Prostate gland (tissue), 2 donors: ENCODE data around the gene PEX3. TPM values are rescaled to one million over a fixed set of nuclear protein-coding genes. Genes with fewer than 3 reads are reported as not detected.

ENCODE experiments used
- DNase-seq: peaks from one replicate; pipeline ENCODE4 v3.0.0-alpha.2; 2019; ENCODE audit warnings: low spot score
- H3K27ac ChIP-seq, 2 donors: fragments of 200-600 bp; sonication (generic); 2 replicates each; pipeline ENCODE4 v1.5.1; 2017 to 2019
- H3K27me3 ChIP-seq: fragments of 200-600 bp; sonication (generic); replicated peaks from 2 replicates; pipeline ENCODE4 v1.5.1; 2019; ENCODE audit not compliant: insufficient read depth
- H3K36me3 ChIP-seq, 2 donors: fragments of 200-600 bp; sonication (generic); 1 replicate in 1 of 2; 2 replicates in 1 of 2; pipeline versions ENCODE4 v1.5.1 to v1.8.1; 2017 to 2019
- H3K4me1 ChIP-seq: fragments of 200-600 bp; sonication (generic); replicated peaks from 2 replicates; pipeline ENCODE4 v1.5.1; 2019
- H3K4me3 ChIP-seq, 2 donors: fragments of 200-600 bp; sonication (generic); 2 replicates each; pipeline ENCODE4 v1.5.1; 2017 to 2019
- H3K9me3 ChIP-seq: fragments of 200-600 bp; sonication (generic); 2 replicates; pipeline ENCODE4 v1.5.1; 2017
- CTCF ChIP-seq, 4 experiments: fragments of 200-600 bp in 2 of 4; fragments of 450-650 bp in 2 of 4; sonication (generic) in 2 of 4; IDR thresholded peaks; 1 replicate in 3 of 4; 2 replicates in 1 of 4; pipeline ENCODE4 v1.5.1; 2016 to 2019; ENCODE audit warnings: antibody characterized with exemption in 4 of 4, mild to moderate bottlenecking in 2 of 4, moderate library complexity in 2 of 4
- POLR2A ChIP-seq: fragments of 450-650 bp; IDR thresholded peaks from one replicate; pipeline ENCODE4 v1.6.1; 2016; ENCODE audit warnings: antibody characterized with exemption, mild to moderate bottlenecking
- POLR2AphosphoS5 ChIP-seq: sonication (generic); formaldehyde crosslinking; IDR thresholded peaks from one replicate; pipeline ENCODE4 v1.6.1; 2017; ENCODE audit warnings: antibody characterized with exemption
- WGBS: methylation state at CpG from one replicate; pipeline ENCODE4 v1.1.5; 2018; 5-methylcytosine and 5-hydroxymethylcytosine counted together
- intact Hi-C: fragments of 100-400 bp; cut with DNase I; formaldehyde crosslinking; loops from one replicate; pipeline ENCODE4 v1.14.2; 2022
- total RNA-seq, 2 donors: library from RNA; depleted of rRNA; stranded (reverse); fragments of >200 nt; gene quantifications; one replicate each; pipeline ENCODE4 v1.1.0, GENCODE V29; 2016

PEX3 gene
- total RNA-seq, 2 donors from 2014 or later: 16.0 to 23.7 TPM

- H3K4me3 ChIP-seq: no peak overlapping the region
- no peaks in the 10 kb centered on the region for H3K36me3 ChIP-seq
- no peaks in the 10 kb centered on the region for H3K4me1 ChIP-seq
- no peak for DNase-seq
- TF ChIP-seq POLR2AphosphoS5 (no peak), POLR2A (no peak), CTCF (IDR thresholded peaks at IDR 0.05) (no peak)
- intact Hi-C loops: no loop called here
- H3K9me3 ChIP-seq: no peaks in the 10 kb centered on the region
- H3K27ac ChIP-seq: no peak overlapping the region
- H3K27me3 ChIP-seq: no peaks in the 10 kb centered on the region
- 89% methylated on average over 3 of the region's 3 CpGs for WGBS
Measured at GRCh38 chr6:143414769-143415168, 35.8 kb upstream of the PEX3 start.

- DNase-seq: no peak
- H3K9me3 ChIP-seq: no peaks in the 10 kb centered on the region
- intact Hi-C loops: no loop called here
- no peaks in the 10 kb centered on the region for H3K36me3 ChIP-seq
- WGBS: 77% methylated on average over 6 of the region's 6 CpGs
- no peaks in the 10 kb centered on the region for H3K4me1 ChIP-seq
- no peak overlapping the region for H3K4me3 ChIP-seq
- H3K27ac ChIP-seq: no peak overlapping the region
- no peaks in the 10 kb centered on the region for H3K27me3 ChIP-seq
- TF ChIP-seq CTCF (IDR thresholded peaks at IDR 0.05) (no peak), POLR2AphosphoS5 (no peak), POLR2A (no peak)
Measured at GRCh38 chr6:143419526-143419925, 31.1 kb upstream of the PEX3 start.

GRCh38 chr6:143426026-143426425 lies 24.6 kb upstream of the PEX3 start:
- H3K36me3 ChIP-seq: no peaks in the 10 kb centered on the region
- H3K27me3 ChIP-seq: no peaks in the 10 kb centered on the region
- no peak for TF ChIP-seq CTCF (IDR thresholded peaks at IDR 0.05)
- TF ChIP-seq POLR2A: no peak
- no peak for TF ChIP-seq POLR2AphosphoS5
- no peak for DNase-seq
- no peak overlapping the region for H3K27ac ChIP-seq
- H3K4me1 ChIP-seq: no peaks in the 10 kb centered on the region
- no peak overlapping the region for H3K4me3 ChIP-seq
- intact Hi-C loops: loop anchor here (5.0 to 10.0 kb wide), 2 partner anchors 734 to 951 kb away; no protein-coding TSS in a partner anchor
- 69% methylated on average over 2 of the region's 2 CpGs for WGBS
- H3K9me3 ChIP-seq: no peaks in the 10 kb centered on the region

GRCh38 chr6:143427109-143427817 lies 23.3 kb upstream of the PEX3 start:
- Histone ChIP-seq H3K4me1 (no peaks in the 10 kb centered on the region), H3K27ac (no peak overlapping the region), H3K9me3 (no peaks in the 10 kb centered on the region), H3K36me3 (no peaks in the 10 kb centered on the region), H3K27me3 (no peaks in the 10 kb centered on the region), H3K4me3 (no peak overlapping the region)
- DNase-seq: peak; percentile 58
- no peak for TF ChIP-seq POLR2A
- TF ChIP-seq CTCF (IDR thresholded peaks at IDR 0.05): peak; percentile 60 to 87 (median 76)
- intact Hi-C loops: loop anchor here (5.0 to 10.0 kb wide), 2 partner anchors 735 to 952 kb away; no protein-coding TSS in a partner anchor
- WGBS: 23% methylated on average over 4 of the region's 4 CpGs

- Histone ChIP-seq H3K27ac (no peak overlapping the region), H3K36me3 (no peaks in the 10 kb centered on the region), H3K27me3 (no peaks in the 10 kb centered on the region), H3K9me3 (no peaks in the 10 kb centered on the region), H3K4me1 (no peaks in the 10 kb centered on the region), H3K4me3 (no peak overlapping the region)
- intact Hi-C loops: loop anchor here (5.0 to 10.0 kb wide), 2 partner anchors 738 to 955 kb away; no protein-coding TSS in a partner anchor
- 96% methylated on average over 4 of the region's 4 CpGs for WGBS
- TF ChIP-seq CTCF (IDR thresholded peaks at IDR 0.05) (no peak), POLR2AphosphoS5 (no peak), POLR2A (no peak)
- DNase-seq: no peak
Measured at GRCh38 chr6:143429970-143430369, 20.6 kb upstream of the PEX3 start.
